DMS79 (cell line): ENCODE results near the gene ADARB2.
"Not testable (repeated sequence)": the region's sequence is repeated elsewhere in the genome, so short reads cannot be mapped to it uniquely, and the experiment has no call there.

Experiments used
- DNase-seq: peaks from one replicate; lab custom pipeline; 2025; lab: John Stamatoyannopoulos, UW

ADARB2 gene

GRCh38 chr10:1352296-1352695 is 385.0 kb downstream of the ADARB2 start:
- not testable (repeated sequence) for DNase-seq

- DNase-seq: no peak
These were observed 388.6 kb downstream of the ADARB2 start for GRCh38 chr10:1348773-1349050.

- DNase-seq: no peak
These were observed 389.2 kb downstream of the ADARB2 start for GRCh38 chr10:1347962-1348772.

DNA sequence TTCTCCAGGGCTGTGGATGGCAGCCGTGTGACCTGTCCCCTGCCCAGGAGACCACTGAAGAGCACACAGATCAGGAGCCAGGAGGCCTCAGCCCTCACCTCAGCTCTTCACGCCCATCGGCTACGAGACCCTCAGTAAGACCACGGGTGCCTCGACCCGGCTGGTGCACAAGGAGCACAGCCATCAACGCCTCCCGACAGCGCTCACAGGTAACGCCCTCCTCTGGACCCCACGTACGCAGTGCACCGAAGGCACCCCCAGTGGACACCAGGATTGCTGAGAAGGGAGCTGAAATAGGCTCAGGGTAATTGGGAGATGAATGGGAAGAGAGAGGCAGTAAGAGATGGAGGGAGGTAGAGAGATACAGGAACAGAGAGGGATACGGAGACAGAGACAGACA is 389.8 kb downstream of the ADARB2 start:
- DNase-seq: no peak

- DNase-seq: no peak
These were observed 391.1 kb downstream of the ADARB2 start for GRCh38 chr10:1346201-1346600.

DNA sequence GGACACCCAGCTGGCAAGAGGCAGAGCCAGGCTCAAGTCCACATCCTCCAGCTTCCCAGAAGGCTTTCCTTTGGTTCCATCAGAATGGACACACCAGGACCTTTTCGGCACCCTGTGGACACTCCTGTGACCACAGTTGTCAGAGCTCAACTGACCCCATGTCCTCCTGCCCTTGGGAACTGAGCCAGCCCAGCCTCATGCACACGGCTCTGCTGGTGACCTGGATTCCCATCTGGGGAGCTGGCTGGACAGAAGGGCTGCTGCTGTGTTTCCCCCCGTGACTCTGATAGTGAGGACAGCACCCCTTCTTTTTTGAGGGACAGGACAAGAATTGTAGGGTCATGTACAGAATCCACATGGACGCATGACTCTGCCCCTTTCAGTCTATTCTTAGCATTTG is 392.0 kb downstream of the ADARB2 start:
- DNase-seq: no peak

DNA sequence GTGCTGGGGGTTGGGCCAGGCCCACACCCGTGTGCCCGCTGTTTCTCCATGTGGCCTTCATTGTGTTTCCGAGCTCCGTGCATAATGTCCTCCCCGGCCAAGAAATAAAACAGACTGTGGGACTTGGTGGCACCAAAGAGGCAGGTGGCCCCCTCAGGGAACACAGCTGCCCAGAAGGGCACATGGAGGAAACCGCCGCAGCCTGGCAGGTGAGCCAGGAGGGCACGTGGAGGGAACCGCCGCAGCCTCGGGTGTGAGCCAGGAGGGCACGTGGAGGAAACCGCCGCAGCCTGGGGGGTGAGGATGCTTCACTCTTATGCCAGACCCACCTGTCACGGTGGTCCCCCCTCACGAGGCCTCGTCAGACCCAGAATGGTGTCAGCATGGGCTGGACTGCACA is 392.5 kb downstream of the ADARB2 start:
- DNase-seq: no peak

GRCh38 chr10:1344408-1344807 is 392.9 kb downstream of the ADARB2 start:
- no peak for DNase-seq

DNA sequence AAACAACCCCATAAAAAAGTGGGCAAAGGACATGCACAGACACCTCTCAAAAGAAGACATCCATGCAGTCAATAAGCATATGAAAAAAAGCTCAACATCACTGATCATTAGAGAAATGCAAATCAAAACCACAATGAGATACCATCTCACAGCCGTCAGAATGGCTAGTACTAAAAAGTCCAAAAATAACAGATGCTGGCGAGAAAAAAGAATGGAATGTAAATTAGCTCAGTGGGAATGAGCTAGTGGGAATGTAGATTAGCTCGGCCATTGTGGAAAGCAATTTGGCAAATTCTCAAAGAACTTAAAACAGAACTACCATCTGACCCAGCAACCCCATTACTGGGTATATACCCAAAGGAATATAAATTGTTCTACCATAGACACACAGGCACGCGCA is 394.1 kb downstream of the ADARB2 start:
- DNase-seq: no peak

DNA sequence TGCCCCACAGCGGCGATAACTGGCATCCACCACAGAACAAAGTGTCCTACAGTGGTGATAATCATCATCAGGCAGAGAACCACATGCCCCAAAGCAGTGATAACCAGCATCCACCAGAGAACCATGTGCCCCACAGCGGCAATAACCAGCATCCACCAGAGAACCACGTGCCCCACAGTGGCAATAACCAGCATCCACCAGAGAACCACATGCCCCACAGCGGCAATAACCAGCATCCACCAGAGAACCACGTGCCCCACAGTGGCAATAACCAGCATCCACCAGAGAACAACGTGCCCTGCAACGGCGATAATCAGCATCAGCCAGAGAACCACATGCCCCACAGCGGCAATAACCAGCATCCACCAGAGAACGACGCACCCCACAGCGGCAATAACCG is 396.3 kb downstream of the ADARB2 start:
- not testable (repeated sequence) for DNase-seq

GRCh38 chr10:1339396-1339795 is 397.9 kb downstream of the ADARB2 start:
- no peak for DNase-seq

DNA sequence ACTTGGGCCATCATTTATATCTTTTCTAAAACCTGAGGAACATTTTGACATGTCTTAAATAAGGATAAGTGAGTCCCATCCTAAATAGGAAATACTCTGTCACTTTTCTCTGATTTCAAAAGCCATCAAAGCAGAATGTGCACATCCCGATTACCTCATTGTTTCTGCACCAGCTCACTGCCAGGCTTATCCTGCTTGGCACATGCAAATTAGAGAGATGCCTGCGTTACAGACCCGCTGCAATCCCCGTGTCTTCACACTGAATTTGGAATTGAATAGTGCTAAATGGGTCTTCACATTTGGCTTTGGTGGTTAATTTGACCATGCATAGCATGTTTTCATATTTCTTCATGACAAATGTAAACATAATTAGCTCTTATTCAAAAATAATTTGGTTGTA is 401.7 kb downstream of the ADARB2 start:
- no peak for DNase-seq

DNA sequence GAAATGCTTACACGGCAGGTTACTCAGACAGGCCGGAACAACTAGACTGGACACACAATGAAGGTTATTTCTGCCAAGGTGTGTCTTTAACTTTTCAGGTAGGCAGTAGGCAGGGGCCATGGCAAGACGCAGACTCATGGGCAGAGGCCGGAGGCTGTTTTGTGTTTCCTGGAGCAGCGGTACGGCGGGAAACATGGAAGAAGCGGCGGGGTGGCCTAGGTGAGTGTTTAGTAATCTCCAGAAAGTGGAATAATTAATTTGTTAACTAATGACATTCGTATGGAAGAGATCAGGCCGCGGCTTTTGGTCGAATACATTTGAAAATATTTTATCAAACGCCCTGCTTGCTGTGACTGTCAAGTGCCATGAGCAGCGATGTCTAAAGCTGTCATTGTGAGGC is 403.3 kb downstream of the ADARB2 start:
- no peak for DNase-seq

GRCh38 chr10:1331560-1331959 is 405.8 kb downstream of the ADARB2 start:
- DNase-seq: no peak

- DNase-seq: no peak
These were observed 407.7 kb downstream of the ADARB2 start for GRCh38 chr10:1329622-1330021.

- no peak for DNase-seq
These were observed 408.2 kb downstream of the ADARB2 start for GRCh38 chr10:1328981-1329614.

DNA sequence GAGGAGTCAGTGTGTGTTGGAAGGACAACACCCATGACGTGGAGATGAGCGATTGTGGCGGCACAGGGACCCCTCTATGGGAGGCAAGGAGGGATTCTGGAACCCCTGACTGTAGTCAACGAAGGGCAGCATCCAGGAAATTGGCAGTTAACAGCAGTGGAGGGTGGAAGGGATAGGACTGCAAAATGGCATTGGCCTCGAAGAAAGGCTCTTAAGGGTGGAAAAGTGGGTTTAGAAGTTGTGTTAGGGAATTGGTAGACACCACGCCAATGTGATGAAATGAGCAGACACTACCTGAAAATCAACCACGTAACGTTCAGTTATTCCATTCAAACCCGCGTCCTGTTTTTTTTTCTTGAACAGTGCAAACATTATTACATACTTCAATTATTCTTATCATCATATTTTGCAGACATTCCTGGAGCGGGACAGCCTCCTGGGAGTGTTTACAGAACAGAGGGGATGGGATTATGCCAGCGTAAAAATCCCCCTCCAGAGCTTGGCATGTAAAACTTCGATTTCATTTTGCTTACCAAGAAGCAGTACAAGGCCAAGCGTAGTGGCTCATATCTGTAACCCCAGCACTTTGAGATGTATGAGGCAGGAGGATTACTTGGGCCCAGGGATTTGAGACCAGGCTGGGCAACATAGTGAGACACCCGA is 409.0 kb downstream of the ADARB2 start:
- DNase-seq: no peak

DNA sequence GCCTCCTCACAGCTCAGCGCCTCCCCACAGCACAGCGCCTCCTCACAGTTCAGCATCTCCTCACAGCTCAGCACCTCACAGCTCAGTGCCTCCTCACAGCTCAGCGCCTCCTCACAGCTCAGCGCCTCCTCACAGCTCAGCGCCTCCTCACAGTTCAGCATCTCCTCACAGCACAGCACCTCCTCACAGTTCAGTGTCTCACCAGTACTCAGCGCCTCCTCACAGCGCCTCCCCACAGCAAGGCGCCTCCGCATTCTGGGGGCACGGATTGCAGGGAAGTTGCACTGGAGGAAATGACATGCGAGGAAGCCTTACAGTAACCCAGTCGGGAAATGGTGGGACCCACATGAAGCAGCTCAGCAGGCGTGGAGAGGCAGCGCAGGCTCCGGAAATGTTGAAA is 409.6 kb downstream of the ADARB2 start:
- DNase-seq: no peak

- not testable (repeated sequence) for DNase-seq
These were observed 410.8 kb downstream of the ADARB2 start for GRCh38 chr10:1326514-1326913.

- DNase-seq: no peak
These were observed 412.4 kb downstream of the ADARB2 start for GRCh38 chr10:1324903-1325302.

DNA sequence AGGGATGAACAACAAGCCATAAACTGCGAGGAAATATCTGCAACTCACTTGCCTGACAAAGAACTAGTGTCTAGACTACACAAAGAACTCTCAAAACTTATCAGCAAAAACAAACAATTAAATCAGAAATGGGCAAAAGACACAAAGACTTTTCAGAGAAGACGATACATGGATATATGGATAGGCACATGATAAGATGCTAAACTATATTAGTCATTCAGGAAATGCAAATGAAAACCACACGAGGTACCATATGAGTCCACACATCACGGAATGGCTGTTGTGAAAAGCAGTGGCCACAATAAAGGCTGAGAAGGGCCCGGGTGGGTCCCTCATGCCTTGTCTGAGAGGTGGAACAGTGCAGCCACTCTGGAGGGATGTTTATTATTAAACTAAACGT is 413.4 kb downstream of the ADARB2 start:
- no peak for DNase-seq

DNA sequence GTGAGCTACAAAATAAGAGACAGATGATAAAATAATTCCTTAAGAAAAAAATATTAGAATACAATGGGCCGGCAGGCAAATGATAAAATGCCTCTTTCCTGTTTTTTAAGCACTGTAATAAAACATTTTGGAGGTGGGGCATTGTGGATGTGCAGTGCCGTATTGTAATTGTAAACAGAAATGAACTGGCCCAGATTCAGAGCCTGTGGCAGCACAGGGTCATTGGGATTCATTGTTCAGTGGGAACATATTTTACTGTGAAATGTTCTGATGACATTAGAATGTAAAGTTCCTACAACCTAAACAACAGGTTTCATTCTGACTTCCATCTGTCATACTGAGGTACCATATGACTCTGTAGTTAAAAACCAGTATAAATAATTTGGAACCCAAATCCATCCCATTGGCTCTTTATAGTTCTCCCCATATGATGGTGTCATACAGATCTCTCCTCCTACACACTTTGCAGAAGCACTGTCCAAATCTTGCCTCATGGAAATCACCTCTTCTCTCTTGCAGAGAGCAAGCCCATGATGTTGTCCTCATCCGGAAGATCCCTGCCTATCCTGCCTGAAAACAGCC is 416.5 kb downstream of the ADARB2 start:
- no peak for DNase-seq

- no peak for DNase-seq
These were observed 420.5 kb downstream of the ADARB2 start for GRCh38 chr10:1316809-1317143.
